SK-N-SH (cell line): ENCODE results near the gene TOX2.

ENCODE experiments used
- CTCF ChIP-seq: fragments of 200-600 bp; sonication (generic); IDR thresholded peaks from 2 replicates; pipeline ENCODE4 v1.6.1; 2017; ENCODE audit warnings: antibody characterized with exemption, mild to moderate bottlenecking, moderate library complexity
- SIN3A ChIP-seq: IDR thresholded peaks from 2 replicates; pipeline ENCODE4 v1.6.1; 2012; ENCODE audit warnings: low read depth, mild to moderate bottlenecking, low read length, moderate library complexity, borderline replicate concordance
- TAF1 ChIP-seq: IDR thresholded peaks from 2 replicates; pipeline ENCODE4 v1.6.1; 2012; ENCODE audit warnings: low read depth, mild to moderate bottlenecking, low read length, moderate library complexity, borderline replicate concordance
- TCF12 ChIP-seq: IDR thresholded peaks from 2 replicates; pipeline ENCODE4 v1.4.0; 2012
- USF2 ChIP-seq: fragments of 150-350 bp; IDR thresholded peaks from 2 replicates; pipeline ENCODE4 v1.6.1; 2017; ENCODE audit warnings: antibody characterized with exemption, low read length, low read depth, borderline replicate concordance
- YY1 ChIP-seq: IDR thresholded peaks from 2 replicates; pipeline ENCODE4 v1.4.0; 2012; ENCODE audit warnings: low read depth, mild to moderate bottlenecking

- TF ChIP-seq CTCF (no peak), TAF1 (no peak), SIN3A (no peak), YY1 (no peak), USF2 (no peak), TCF12 (no peak)
These were observed 45.2 kb downstream of the TOX2 start for GRCh38 chr20:43959920-43960227.
